Prostate gland (tissue), 2 donors: ENCODE measurements around the gene PTPN7.

Experiments used
- CTCF ChIP-seq, 4 experiments: fragments of 200-600 bp in 2 of 4; fragments of 450-650 bp in 2 of 4; sonication (generic) in 2 of 4; IDR thresholded peaks; 1 replicate in 3 of 4; 2 replicates in 1 of 4; pipeline ENCODE4 v1.5.1; 2016 to 2019; ENCODE audit warnings: antibody characterized with exemption in 4 of 4, mild to moderate bottlenecking in 2 of 4, moderate library complexity in 2 of 4
- POLR2A ChIP-seq: fragments of 450-650 bp; IDR thresholded peaks from one replicate; pipeline ENCODE4 v1.6.1; 2016; ENCODE audit warnings: antibody characterized with exemption, mild to moderate bottlenecking

- no peak for TF ChIP-seq CTCF (IDR thresholded peaks at IDR 0.05)
- no peak for TF ChIP-seq POLR2A
Observed at GRCh38 chr1:202204065-202204464, 43.7 kb upstream of the PTPN7 start.
